Stimulated activated CD4-positive, alpha-beta T cell treated with anti-CD3 and anti-CD28 coated beads, Interleukin-1b, Interleukin-23, amount 100 ng/mL, for 48 hours (primary cell): ENCODE results near the gene TTC27.
A peak's percentile ranks its signal among the peaks of the same experiment; 100 is the strongest.
"Not testable (repeated sequence)": the region's sequence is repeated elsewhere in the genome, so short reads cannot be mapped to it uniquely, and the experiment has no call there.

Source experiments
- DNase-seq: peaks from one replicate; pipeline ENCODE4 v3.0.0-alpha.2; 2020

Gene TTC27

GRCh38 chr2:32627814-32628579 is at the start of gene TTC27:
TTC27 (plus strand) TSS chr2:32628050; CDS start chr2:32628293, 243 bp downstream.
- peak; percentile 96 for DNase-seq

DNA sequence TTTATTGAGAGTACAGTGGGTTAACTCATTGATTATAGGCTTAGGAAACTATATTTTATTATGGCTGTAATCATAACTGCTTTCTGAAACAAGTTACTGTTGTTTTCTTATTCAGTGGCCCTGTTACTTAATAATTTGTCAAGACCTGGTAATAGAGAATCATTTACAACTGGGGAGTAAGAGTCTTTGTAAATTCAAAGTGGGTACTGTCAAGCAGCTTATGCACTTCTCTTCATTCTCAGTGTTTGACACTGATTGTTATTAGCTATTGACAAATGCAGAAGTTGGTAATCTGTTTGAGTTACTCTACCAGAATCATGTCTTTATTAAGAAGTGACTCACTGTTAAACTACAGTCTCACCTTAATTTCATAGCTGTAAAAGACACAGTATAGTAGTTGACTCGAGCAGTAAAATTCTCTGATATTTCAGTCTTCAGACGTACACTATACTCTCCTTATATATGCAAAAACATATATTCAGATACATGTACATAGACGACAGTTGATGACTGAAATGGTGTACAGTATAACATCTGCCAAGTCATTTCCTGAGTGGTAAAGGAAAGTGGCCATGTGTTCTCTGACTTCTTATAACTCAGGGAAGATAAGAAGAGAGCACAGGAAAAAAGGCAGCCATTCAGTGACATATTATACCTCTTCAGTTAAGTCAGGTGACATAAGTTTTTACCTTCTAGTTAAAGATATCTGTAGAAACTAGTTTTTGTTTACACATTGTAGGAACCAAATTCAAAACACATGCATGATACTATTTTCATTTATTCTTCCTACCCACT is 36.0 kb upstream of the TTC27 start:
- no peak for DNase-seq

- no peak for DNase-seq
Observed at GRCh38 chr2:32594573-32594972, 33.3 kb upstream of the TTC27 start.

DNA sequence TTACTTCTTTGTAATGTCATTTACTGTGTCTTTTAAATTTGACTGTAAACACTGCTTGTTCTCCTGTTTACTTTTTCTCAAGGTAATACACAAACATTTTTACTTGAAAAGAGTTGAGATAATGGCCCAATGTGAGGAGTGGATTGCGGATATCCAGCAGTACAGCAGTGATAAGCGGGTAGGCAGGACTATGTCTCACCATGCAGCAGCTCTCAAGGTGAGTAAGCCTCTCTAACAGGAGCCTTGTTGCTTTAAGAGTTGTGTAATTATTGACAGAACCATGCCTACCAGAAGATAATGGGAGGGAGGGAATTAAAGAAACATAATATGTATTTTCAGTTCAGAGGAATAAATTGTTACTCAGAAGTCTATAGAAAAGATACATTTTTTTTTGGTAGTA is 16.5 kb upstream of the TTC27 start:
- DNase-seq, result no peak

DNA sequence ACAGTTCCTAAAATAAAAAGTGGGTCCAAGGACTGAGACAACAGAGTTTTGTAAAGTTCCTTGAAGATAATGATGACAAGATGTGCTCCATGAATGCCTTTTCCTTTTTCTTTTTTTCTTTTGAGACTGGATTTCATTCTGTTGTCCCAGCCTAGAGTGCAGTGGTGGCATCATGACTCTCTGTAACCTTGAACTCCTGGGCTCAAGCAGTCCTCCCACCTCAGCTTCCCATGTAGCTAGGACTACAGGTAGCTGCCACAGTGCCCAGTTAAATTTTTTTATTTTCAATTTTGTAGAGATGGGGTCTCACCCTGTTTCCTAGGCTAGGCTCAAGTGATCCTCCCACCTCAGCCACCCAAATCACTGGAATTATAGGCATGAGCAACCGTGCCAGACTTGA is 16.1 kb upstream of the TTC27 start:
- DNase-seq, result no peak

DNA sequence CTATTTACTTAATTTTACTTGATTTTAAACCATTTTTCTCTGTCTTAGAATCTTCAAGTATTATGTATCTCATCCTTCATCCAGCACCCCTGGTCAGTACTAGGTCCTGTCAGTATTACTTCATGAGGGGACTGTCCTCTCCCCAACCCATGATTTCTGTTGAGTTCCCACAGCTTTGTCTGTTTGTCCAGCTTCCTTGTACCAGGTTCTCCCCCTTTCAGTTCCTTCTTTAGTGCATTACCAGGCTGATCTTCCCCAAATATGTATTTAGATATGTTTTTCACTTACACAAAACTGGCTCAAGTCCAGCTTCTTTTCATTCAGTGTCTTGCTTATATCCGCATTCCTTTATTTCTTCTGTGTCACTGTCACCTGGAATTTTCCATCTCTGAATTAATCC is 13.8 kb upstream of the TTC27 start:
- no peak for DNase-seq

GRCh38 chr2:32617599-32618189 is 10.2 kb upstream of the TTC27 start:
- no peak for DNase-seq

DNA sequence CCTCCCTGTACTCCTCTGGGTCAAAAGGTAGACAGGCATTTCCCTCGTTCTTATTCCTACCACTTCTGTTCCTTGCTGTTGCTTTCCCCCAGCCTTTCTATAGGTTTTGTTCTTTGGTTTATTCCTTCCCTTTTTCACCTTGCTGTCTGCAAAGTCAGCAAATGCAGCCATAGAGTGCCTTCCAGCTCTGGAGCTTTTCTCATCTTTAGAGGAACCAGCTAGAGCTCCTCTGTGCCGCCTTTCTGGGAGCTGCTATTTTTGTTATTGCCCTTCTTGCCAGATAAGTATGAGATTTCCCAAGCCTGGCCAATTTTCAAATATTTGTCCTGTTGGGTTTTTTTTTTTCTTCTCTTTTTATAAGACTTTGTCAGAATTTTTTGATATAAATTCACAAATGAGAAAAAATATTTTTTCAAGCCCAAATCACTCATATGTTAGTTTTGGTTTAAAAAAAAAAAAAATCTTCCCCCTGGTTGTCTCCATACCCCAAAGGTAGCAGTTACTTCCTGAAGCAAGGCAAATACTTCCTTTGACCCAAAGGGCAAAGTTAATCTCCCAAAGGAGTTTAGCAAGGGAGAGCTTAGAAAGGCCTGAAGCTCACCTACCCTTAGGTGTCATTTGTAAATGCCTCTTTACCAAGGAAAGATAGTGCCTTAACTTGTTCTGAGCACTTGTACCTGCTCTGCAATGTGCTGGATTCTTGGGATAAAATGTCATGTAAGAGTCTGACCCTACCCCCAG is 5.1 kb upstream of the TTC27 start:
- no peak for DNase-seq

GRCh38 chr2:32623311-32623706 is 4.5 kb upstream of the TTC27 start:
- no peak for DNase-seq

- no peak for DNase-seq
Observed at GRCh38 chr2:32624812-32625211, 3.0 kb upstream of the TTC27 start.

DNA sequence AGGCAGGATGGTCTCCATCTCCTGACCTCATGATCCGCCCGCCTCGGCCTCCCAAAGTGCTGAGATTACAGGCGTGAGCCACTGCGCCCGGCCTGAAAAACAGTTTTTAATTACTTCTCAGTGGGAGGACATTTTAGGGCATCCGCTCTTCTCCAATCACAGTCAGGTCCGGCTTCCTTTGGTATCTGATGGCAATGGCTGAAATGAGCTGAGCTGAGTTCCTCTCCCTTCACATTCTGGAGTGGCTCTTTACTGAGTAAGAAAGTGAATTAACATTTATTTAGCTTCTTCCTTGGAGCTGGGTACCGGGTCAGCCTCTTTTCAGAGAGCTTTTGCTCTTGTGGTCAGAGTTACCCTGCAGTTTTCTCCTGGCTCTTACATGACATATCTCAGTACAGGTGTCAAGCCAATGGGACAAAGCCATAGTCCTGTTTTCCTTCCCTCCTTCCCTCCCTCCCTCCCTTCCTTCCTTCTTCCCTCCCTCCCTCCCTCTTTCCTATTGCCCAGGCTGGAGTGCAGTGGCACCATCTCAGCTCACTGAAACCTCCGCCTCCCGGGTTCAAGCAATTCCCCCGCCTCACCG is 1.1 kb upstream of the TTC27 start:
- no peak for DNase-seq

- DNase-seq, result peak; percentile 50
Observed at GRCh38 chr2:32627441-32627813, 423 bp upstream of the TTC27 start.

DNA sequence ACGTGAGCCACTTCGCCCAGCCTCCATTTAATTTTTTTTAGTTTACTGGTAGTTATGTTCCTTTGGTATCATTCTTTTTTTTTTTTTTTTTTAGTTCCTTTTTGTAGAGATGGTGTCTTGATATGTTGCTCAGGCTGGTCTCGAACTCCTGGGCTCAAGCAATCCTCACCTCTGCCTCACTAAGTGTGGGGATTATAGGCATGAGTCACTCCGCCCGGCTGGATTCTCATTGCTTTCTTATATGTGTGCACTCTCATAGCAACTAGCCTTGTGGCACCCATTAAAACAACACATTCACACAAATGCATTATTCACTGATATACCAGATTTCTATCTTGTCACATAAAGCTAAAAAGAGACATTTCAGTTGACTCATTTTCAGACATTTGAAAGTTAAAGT is 4.2 kb downstream of the TTC27 start:
- DNase-seq, result peak; percentile 54

DNA sequence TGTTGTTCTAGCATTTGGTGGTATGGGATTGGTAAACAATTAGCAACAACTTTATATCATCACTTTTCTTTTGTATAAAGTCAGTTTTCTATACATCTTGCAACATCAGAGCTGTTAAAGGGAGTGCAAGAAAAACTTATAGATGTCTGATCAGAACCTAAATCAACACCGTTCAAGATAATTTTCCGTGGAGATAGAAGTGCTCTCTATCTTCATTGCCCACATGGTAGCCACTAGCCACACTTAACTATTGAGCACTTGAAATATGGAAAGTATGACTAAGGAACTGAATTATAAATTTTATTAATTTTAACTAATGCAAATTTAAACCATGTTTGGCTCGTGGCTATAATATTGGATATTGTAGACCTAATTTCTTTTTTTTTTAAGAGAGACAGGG is 5.2 kb downstream of the TTC27 start:
- DNase-seq, result no peak

- DNase-seq, result not testable (repeated sequence)
Observed at GRCh38 chr2:32638548-32638947, 10.7 kb downstream of the TTC27 start.

DNA sequence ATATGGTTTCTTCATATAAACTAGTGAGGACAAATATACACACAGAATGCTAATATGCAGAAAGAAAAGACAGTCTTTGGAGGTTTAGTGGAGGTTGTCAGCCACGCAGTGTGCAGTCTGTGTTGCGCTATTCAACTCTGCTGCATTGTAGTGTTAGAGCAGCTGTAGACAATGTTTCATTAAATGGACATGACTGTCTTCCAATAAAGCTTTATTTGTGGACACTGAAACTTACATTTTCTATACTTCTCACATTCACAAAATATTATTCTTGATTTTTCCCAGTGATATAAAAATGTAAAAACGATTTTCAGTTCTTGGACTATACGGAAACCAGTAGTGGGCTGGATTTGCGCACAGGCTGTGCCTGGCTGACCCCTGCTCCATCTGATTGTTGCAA is 13.3 kb downstream of the TTC27 start:
- DNase-seq, result no peak

DNA sequence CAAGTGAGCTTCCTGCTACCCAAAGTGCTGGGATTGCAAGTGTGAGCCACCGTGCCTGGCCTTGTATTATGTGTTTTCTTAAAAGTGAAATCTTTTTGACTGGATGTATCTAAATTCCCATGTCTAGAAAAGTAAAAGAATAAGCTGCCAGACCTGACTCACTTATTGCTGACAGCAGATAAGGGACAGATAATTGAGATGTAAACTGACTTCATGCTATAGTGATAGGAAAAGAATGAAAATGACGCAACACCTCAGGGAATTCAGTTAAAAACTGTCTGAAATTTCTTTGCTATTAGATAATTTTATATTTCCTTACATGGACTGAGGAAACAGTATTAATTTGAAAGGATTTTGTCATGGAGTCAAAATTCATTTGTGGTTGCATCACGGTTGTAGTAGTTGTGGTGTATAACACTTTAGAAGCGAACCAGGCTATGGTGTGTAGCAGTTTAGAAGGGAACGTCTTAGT is 19.4 kb downstream of the TTC27 start:
- no peak for DNase-seq

- DNase-seq, result no peak
Observed at GRCh38 chr2:32652555-32653209, 24.8 kb downstream of the TTC27 start.

DNA sequence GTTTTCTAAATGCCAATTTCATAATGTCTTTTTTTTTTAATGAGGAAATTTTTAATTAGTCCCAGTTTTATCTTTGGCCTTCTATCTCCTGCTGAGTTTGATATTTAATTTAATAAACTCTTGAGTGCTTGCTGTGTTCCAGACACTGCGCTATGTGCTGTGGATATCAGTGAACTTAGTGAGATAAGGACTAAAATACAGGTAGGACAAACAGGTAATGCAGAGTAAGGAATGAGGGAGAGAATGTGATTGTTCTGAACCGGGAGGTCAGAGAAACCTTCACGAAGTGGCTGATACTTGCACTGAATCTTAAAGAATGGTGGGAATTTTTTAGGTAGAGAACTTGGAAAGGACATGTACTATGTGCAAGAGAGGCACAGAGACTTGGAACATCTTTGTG is 28.2 kb downstream of the TTC27 start:
- no peak for DNase-seq

DNA sequence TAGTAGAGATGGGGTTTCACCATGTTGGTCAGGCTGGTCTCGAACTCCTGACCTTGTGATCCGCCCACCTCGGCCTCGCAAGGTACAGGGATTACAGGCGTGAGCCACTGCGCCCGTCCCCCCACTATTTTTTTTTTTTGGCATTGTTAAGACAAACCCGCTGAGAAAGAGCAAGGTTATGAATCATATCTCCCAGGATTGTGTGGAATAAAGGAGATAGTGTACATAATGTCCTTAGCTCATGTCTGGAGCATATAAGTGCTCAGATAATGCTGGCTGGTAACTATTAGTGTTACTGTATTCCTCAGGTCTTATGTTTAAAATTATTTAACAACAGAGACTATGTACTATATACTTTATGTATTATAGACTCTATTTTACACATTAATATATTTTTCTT is 36.0 kb downstream of the TTC27 start:
- DNase-seq, result no peak

- DNase-seq, result no peak
Observed at GRCh38 chr2:32666704-32667103, 38.9 kb downstream of the TTC27 start.

DNA sequence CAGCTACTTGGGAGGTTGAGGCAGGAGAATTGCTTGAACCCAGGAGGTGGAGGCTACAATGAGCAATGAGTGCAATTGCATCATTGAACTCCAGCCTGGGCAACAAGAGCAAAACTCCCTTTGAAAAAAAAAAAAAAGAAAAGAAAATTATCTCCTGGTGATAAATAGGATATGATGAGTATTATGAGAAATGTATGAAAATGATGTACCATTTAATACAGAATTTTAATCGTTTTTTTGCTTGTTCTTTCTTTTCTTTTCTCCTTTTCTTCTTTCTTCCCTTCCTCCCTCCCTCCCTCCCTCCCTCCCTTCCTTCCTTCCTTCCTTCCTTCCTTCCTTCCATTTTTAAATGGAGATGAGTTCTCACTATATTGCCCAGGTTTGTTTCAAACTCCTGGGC is 40.4 kb downstream of the TTC27 start:
- DNase-seq, result no peak
